ENCODE measurements around the gene SF3B2. TPM values are rescaled to one million over a fixed set of nuclear protein-coding genes. Genes with fewer than 3 reads are reported as not detected.

SF3B2 gene, protein sequence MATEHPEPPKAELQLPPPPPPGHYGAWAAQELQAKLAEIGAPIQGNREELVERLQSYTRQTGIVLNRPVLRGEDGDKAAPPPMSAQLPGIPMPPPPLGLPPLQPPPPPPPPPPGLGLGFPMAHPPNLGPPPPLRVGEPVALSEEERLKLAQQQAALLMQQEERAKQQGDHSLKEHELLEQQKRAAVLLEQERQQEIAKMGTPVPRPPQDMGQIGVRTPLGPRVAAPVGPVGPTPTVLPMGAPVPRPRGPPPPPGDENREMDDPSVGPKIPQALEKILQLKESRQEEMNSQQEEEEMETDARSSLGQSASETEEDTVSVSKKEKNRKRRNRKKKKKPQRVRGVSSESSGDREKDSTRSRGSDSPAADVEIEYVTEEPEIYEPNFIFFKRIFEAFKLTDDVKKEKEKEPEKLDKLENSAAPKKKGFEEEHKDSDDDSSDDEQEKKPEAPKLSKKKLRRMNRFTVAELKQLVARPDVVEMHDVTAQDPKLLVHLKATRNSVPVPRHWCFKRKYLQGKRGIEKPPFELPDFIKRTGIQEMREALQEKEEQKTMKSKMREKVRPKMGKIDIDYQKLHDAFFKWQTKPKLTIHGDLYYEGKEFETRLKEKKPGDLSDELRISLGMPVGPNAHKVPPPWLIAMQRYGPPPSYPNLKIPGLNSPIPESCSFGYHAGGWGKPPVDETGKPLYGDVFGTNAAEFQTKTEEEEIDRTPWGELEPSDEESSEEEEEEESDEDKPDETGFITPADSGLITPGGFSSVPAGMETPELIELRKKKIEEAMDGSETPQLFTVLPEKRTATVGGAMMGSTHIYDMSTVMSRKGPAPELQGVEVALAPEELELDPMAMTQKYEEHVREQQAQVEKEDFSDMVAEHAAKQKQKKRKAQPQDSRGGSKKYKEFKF
- total RNA-seq, result 130 and 151 TPM in 2 replicates

DNA sequence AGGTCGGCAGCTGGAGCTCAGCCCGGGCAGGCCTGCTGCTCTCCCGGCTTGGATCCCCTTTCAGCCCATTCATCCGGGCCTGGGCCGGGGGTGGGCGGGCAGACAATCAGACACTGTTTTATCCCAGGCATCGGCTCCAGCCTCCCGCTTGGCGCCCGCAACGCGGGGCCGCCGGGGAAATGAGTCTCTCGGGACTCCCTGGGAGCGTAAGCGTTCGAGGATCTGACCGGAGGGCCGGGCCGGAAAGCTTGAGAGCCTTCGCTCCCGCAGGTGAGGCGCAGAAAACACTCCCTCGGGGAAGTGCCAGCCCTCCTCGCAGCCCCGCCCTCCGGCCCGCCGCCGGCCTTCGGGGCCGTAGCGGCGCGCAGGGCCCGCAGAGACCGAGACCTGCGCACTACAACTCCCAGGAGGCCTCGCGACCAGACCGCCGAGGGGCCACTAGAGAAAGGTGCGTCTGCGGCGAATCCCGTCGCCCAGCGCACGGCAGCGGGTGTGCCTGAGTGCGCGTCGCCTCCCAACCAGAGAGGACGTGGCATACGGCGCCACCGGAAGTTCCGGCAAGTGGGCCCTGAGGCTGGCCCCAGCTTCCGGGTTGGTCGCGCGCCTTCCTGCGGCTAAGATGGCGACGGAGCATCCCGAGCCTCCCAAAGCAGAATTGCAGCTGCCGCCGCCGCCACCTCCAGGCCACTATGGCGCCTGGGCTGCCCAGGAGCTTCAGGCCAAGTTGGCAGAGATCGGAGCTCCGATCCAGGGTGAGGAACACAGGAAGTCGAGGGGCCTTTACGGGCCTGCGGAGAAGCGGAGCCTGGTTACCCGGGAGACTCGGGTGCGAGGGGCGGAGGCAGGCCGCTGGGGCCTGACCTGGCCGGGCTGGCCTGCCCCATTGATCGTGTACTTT, at the start of gene SF3B2:
Gene SF3B2, plus strand, starts transcription at position 599 of the 898 bp plus-strand sequence. Its CDS starts 21 bp downstream, at position 620.
- peak within 1 kb of the TSS; percentile 89 for H3K4me3 ChIP-seq (ENCODE audit: low read depth, low read length)
- TF ChIP-seq, protein P1, sequence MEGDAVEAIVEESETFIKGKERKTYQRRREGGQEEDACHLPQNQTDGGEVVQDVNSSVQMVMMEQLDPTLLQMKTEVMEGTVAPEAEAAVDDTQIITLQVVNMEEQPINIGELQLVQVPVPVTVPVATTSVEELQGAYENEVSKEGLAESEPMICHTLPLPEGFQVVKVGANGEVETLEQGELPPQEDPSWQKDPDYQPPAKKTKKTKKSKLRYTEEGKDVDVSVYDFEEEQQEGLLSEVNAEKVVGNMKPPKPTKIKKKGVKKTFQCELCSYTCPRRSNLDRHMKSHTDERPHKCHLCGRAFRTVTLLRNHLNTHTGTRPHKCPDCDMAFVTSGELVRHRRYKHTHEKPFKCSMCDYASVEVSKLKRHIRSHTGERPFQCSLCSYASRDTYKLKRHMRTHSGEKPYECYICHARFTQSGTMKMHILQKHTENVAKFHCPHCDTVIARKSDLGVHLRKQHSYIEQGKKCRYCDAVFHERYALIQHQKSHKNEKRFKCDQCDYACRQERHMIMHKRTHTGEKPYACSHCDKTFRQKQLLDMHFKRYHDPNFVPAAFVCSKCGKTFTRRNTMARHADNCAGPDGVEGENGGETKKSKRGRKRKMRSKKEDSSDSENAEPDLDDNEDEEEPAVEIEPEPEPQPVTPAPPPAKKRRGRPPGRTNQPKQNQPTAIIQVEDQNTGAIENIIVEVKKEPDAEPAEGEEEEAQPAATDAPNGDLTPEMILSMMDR (IDR thresholded peaks at IDR 0.05; ENCODE audit: insufficient read depth, low read depth, low read length), result no peak
- peak; percentile 99 for DNase-seq (ENCODE audit: low read depth)

DNA sequence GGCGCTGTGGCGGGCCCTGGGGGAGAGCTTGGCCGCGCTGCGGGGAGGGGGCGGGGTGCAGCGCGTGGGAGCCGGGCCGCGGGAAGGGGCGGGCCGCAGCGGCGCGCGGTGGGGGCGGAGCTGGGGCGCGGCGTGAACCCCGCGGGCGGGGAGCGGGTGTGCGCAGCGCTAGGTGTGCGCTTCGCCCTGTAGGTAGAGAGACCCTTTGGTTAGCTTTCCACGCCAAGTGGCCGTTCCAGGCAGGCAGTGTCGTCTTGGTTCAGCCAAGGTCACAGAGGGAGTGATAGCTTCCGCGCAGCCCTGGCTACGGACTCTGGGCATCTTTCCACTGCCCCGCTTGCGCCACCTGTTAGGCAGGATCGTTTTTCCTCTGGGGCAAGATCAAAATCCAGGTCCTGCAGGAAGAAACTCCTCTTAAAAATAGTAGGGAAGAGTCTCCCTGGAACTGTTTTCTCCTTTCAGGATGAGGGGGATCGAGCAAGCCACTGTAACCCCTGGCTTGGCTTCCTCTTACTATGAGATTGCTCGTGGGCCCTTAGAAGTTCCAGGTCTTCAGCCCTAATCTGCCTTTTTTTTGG, 49.4 kb upstream of the SF3B2 start:
- peak; percentile 43 for DNase-seq (ENCODE audit: low read depth)
- TF ChIP-seq, protein P1 (IDR thresholded peaks at IDR 0.05; ENCODE audit: insufficient read depth, low read depth, low read length), result peak; percentile 5
- peak overlapping the region; percentile 100 for H3K4me3 ChIP-seq (ENCODE audit: low read depth, low read length)

DNA sequence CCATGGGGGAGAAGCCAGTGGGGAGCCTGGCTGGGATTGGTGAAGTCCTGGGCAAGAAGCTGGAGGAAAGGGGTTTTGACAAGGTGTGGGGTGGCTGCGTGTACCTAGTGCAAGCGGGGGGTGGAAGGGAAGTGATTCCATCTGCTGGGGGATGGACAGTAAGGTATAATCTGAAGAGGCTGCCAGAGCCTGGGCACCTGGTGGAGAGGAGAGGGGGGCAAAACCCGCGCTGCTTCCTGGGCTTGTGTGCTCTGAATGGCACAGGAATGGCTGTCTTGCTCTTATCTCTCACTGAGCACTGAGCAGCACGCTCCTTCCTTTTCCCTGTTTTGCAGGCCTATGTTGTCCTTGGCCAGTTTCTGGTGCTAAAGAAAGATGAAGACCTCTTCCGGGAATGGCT, 48.9 kb upstream of the SF3B2 start:
- no peak for DNase-seq (ENCODE audit: low read depth)
- H3K4me3 ChIP-seq (ENCODE audit: low read depth, low read length), result peak overlapping the region; percentile 100
- TF ChIP-seq, protein P1 (IDR thresholded peaks at IDR 0.05; ENCODE audit: insufficient read depth, low read depth, low read length), result no peak

DNA sequence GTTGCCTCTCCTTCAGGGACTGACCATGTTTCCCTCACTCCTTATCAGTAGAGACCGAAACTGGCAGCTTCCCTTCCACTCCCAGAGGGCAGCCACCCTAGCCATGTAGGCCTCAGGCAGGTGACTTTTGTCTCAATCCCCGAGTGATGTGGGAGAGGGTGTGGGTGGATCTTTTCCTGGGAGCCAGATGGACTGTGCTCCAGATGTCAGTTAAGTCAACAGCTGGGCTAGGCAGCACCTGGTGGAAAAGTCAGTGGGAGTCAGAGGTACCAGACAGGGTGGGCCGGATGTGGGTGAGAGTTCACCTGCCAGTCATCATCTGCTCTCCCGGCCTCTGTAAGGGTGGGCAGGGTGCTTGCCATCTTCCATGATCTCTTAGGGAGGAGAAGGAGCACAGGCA, 48.0 kb upstream of the SF3B2 start:
- H3K4me3 ChIP-seq (ENCODE audit: low read depth, low read length), result no peak overlapping the region
- DNase-seq (ENCODE audit: low read depth), result no peak
- TF ChIP-seq, protein P1 (IDR thresholded peaks at IDR 0.05; ENCODE audit: insufficient read depth, low read depth, low read length), result no peak

DNA sequence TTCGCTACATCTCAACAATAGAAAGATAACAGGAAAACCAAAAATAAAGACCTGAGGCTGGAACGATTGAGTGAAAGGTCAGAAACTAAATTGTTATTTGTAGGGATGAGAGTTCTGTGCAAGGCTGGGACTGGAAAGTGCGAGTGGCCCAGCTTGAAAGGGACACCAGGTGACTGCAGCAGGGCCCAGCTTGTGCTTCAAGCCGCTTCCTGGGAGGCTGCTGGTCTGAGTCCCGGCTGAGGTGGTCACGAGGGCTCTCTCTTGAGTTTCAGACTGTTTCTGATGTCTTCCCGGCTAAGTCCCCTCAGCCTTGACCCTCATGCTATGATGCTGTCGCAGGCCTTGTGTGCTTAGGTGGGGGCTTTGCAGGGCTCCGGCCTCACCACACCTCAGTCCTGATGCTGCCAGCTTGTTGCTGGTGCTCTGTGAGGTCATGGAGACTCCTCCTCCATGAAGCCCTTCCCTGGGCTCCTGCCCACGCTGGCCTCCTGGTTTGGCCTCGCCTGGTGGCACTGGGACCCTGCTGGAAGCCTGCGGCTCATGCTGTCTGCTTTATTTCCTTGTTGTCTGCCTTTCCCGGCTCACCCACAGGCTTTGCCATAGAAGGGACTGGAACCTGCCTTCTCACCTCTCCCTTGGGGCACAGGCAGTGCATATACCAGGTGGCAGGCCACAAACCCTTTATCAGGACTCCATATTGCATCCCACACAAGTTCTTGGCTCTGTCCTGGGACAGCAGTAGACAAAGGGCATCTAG, 45.9 kb upstream of the SF3B2 start:
- TF ChIP-seq, protein P1 (IDR thresholded peaks at IDR 0.05; ENCODE audit: insufficient read depth, low read depth, low read length), result no peak
- DNase-seq (ENCODE audit: low read depth), result no peak
- H3K4me3 ChIP-seq (ENCODE audit: low read depth, low read length), result no peak overlapping the region
